HG03432 (cell line): ENCODE data around the gene MRPL55.
A peak's percentile ranks its signal among the peaks of the same experiment; 100 is the strongest.

ENCODE experiments used
- ATAC-seq: cut with Tn5 transposase; IDR thresholded peaks from one replicate; pipeline ENCODE4 v1.9.1; 2021; ENCODE audit warnings: mild to moderate bottlenecking, moderate library complexity; ENCODE audit not compliant: unreplicated experiment

The MRPL55 gene

GRCh38 chr1:228148196-228148861 lies 39.2 kb upstream of the MRPL55 start:
- ATAC-seq, result no peak

- no peak for ATAC-seq
These were observed 38.7 kb upstream of the MRPL55 start for GRCh38 chr1:228147768-228148167.

- no peak for ATAC-seq
These were observed 38.1 kb upstream of the MRPL55 start for GRCh38 chr1:228147151-228147693.

- no peak for ATAC-seq
These were observed 37.5 kb upstream of the MRPL55 start for GRCh38 chr1:228146417-228147150.

GRCh38 chr1:228145463-228146416 lies 36.6 kb upstream of the MRPL55 start:
- no peak for ATAC-seq

- ATAC-seq, result no peak
These were observed 35.9 kb upstream of the MRPL55 start for GRCh38 chr1:228144993-228145343.

GRCh38 chr1:228144193-228144992 lies 35.3 kb upstream of the MRPL55 start:
- ATAC-seq, result no peak

- no peak for ATAC-seq
These were observed 34.5 kb upstream of the MRPL55 start for GRCh38 chr1:228143480-228144192.

GRCh38 chr1:228142701-228143136 lies 33.6 kb upstream of the MRPL55 start:
- ATAC-seq, result no peak

- no peak for ATAC-seq
These were observed 33.1 kb upstream of the MRPL55 start for GRCh38 chr1:228142155-228142691.

- no peak for ATAC-seq
These were observed 32.3 kb upstream of the MRPL55 start for GRCh38 chr1:228141226-228142044.

- no peak for ATAC-seq
These were observed 31.7 kb upstream of the MRPL55 start for GRCh38 chr1:228140724-228141225.

GRCh38 chr1:228139931-228140723 lies 31.0 kb upstream of the MRPL55 start, which contains the start of gene GUK1:
GUK1 (plus strand) TSS chr1:228140279; CDS start chr1:228140303, 24 bp downstream.
- peak; percentile 92 for ATAC-seq

- no peak for ATAC-seq
These were observed 30.4 kb upstream of the MRPL55 start for GRCh38 chr1:228139406-228139930.

GRCh38 chr1:228136901-228137300 lies 27.8 kb upstream of the MRPL55 start:
- no peak for ATAC-seq

GRCh38 chr1:228134591-228134990 lies 25.5 kb upstream of the MRPL55 start:
- ATAC-seq, result no peak

- no peak for ATAC-seq
These were observed 22.7 kb upstream of the MRPL55 start for GRCh38 chr1:228131766-228132165.
